Measurements from ENCODE around the gene OR2T8.

The OR2T8 gene

DNA sequence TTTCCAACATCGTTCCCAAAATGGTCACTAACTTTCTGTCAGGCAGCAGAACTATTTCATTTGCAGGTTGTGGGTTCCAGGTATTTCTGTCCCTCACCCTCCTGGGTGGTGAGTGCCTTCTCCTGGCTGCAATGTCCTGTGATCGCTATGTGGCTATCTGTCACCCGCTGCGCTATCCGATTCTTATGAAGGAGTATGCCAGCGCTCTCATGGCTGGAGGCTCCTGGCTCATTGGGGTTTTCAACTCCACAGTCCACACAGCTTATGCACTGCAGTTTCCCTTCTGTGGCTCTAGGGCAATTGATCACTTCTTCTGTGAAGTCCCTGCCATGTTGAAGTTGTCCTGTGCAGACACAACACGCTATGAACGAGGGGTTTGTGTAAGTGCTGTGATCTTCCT, 13.9 kb downstream of the OR2T8 start:
- TF ChIP-seq, protein P1, sequence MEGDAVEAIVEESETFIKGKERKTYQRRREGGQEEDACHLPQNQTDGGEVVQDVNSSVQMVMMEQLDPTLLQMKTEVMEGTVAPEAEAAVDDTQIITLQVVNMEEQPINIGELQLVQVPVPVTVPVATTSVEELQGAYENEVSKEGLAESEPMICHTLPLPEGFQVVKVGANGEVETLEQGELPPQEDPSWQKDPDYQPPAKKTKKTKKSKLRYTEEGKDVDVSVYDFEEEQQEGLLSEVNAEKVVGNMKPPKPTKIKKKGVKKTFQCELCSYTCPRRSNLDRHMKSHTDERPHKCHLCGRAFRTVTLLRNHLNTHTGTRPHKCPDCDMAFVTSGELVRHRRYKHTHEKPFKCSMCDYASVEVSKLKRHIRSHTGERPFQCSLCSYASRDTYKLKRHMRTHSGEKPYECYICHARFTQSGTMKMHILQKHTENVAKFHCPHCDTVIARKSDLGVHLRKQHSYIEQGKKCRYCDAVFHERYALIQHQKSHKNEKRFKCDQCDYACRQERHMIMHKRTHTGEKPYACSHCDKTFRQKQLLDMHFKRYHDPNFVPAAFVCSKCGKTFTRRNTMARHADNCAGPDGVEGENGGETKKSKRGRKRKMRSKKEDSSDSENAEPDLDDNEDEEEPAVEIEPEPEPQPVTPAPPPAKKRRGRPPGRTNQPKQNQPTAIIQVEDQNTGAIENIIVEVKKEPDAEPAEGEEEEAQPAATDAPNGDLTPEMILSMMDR (IDR thresholded peaks at IDR 0.05; ENCODE audit: extremely low read depth, missing control alignments): no peak
- DNase-seq (ENCODE audit: low spot score): no peak

DNA sequence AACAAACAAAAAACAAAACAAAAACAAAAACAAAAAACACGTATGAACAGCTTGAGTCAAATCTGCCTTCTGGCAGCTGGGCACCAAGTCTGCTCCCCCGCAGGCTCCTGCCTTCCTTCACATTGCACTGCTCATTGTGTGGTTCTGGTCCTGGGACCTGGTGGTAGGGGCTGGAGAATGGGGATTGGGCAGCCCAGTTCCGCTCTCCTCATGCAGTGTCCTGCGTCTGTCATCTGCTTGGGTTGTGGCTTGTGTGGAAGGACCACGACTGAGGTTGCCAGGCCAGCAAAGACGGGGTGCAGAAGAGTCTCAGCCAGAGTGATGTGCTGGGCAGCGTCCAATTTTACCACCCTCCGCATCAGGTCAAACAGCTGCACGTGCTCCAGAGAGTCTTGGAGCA, 15.7 kb downstream of the OR2T8 start:
- DNase-seq (ENCODE audit: low spot score): no peak
- TF ChIP-seq, protein P1 (IDR thresholded peaks at IDR 0.05; ENCODE audit: extremely low read depth, missing control alignments): no peak

DNA sequence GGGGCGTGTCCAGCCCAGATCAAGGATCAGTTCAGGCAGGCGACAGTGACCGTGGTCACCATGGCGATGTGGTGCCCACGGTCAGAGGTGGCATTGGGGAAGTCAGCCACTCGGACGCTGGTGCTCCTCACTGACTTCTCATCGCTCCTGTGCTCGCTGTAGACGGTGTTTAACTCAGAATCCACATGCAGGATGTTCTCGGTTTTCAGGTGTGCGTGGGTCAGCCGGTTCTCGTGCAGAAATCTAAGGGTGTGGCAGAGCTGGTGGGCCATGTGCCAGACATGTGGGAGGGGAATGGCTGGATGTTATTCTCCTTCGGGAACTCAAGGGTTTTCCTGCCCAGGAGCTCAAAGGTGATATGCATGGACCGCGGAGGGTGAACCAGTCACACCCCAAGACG, 16.4 kb downstream of the OR2T8 start:
- TF ChIP-seq, protein P1 (IDR thresholded peaks at IDR 0.05; ENCODE audit: extremely low read depth, missing control alignments): no peak
- DNase-seq (ENCODE audit: low spot score): no peak

DNA sequence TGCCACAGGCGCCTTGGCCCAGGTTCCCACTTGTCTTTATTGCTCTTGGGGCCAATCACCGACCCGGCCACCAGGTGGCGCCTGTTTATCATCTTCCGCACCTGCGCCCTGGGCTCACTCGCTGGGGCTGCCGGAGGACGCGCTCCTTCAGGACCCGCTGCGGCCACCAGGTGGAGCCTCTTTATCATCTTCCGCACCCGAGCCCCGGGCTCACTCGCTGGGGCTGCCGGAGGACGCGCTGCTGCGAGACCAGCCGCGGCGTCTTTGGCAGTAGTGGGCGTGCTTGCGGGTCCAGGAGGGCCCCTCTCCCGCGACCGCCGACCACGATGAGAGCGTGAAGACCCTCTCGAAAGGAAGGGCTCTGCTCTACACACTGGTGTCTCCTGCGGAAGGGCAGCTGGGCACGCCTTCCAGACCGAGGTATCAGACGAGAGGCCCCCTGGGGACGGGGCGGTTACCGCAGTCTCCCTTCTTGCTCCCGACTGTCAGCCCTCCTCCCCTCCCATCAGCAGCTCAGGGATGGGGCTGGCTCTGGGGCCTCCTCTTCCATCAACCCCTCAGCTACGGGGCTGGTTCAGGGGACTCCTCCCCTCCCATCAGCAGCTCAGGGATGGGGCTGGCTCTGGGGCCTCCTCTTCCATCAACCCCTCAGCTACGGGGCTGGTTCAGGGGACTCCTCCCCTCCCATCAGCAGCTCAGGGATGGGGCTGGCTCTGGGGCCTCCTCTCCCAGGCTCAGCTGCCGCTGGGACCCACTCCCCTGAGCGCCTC, 17.1 kb downstream of the OR2T8 start:
- TF ChIP-seq, protein P1 (IDR thresholded peaks at IDR 0.05; ENCODE audit: extremely low read depth, missing control alignments): peak; percentile 76

DNA sequence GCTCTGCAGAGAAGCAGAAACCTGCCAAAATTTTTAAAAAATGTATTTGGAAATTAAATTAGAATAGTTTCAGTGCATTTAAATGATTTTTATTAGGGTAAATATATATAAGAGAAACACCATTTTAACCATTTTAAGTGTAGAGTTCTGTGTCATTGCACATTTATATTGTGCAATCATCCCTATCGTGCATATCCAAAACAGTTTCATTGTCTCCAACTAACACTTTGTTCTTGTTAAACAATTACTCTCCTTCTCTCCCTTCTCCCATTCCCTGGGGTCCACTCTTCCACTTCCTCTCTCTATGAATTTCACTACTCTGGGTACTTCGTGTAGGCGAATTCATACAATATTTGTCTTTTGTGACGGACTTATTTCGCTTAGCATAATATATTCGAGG, 22.6 kb downstream of the OR2T8 start:
- TF ChIP-seq, protein P1 (IDR thresholded peaks at IDR 0.05; ENCODE audit: extremely low read depth, missing control alignments): no peak
- DNase-seq (ENCODE audit: low spot score): no peak

More for the DNA sequence above, 17.1 kb downstream of the OR2T8 start:
- peak; percentile 75 for DNase-seq (ENCODE audit: low spot score)

DNA sequence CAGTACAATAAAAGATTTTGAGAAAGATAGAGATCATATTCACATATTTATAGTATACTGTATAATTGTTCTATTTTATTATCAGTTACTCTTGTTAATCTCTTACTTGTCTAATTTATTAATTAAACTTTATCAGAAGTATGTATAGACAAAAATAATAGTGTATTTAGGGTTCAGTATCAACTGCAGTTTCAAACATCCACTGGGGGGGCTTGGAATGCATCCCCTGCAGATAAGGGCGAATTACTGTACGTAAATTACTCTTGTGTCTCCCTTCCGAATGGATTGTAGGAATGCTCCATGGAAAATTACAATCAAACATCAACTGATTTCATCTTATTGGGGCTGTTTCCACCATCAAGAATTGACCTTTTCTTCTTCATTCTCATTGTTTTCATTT, 28.5 kb downstream of the OR2T8 start, which contains the start of gene OR2L8:
Gene OR2L8 (plus strand): TSS at position 301 of the 400 bp plus-strand sequence. CDS start 0 bp downstream, at position 301.
- TF ChIP-seq, protein P1 (IDR thresholded peaks at IDR 0.05; ENCODE audit: extremely low read depth, missing control alignments): no peak
- no peak for DNase-seq (ENCODE audit: low spot score)

DNA sequence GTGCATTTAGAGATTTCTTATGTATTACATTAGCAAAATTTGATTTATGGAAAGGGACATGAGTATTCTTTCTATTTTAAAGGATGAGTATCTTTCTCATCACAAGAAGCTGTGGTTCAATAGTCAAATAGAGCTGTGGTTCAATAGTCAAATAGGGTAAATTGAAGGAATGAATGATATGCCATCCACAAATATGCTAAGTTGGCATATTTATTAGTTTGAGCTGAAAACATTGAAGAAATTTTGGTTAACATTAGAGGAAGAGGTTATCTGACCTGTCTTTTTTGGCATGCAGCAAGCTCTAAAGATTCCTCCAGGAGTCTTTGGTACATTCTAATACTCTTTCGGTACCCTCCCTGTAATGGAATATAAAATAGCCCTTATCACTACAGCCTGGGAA, 33.4 kb downstream of the OR2T8 start:
- TF ChIP-seq, protein P1 (IDR thresholded peaks at IDR 0.05; ENCODE audit: extremely low read depth, missing control alignments): no peak
- DNase-seq (ENCODE audit: low spot score): no peak

Data from GM20000 (cell line).